K562 (cell line): ENCODE measurements around the gene CREB3L1. TPM values are rescaled to one million over a fixed set of nuclear protein-coding genes. Genes with fewer than 3 reads are reported as not detected.

ENCODE experiments used
- BHLHE40 ChIP-seq: IDR thresholded peaks from 2 replicates; pipeline ENCODE4 v1.6.1; 2011; ENCODE audit warnings: low read length, improper control_type of control experiment
- COPS2 ChIP-seq: fragments of 450-650 bp; conservative IDR thresholded peaks from 2 replicates; pipeline ENCODE4 v1.6.1; 2016; ENCODE audit warnings: mild to moderate bottlenecking, moderate library complexity
- CREB1 ChIP-seq, 2 experiments: sonication (generic) in 1 of 2; formaldehyde crosslinking in 1 of 2; IDR thresholded peaks; 2 replicates each; pipeline versions ENCODE4 v1.6.1 to v1.8.0; 2012 to 2022; ENCODE audit warnings: inconsistent platforms in 1 of 2, mild to moderate bottlenecking in 1 of 2, missing genetic modification reagents in 1 of 2, moderate library complexity in 1 of 2
- HOXB6 ChIP-seq: fragments of 250-450 bp; sonication (Bioruptor Pico); IDR thresholded peaks from 2 replicates; pipeline ENCODE4 v1.5.1; 2022; ENCODE audit warnings: mild to moderate bottlenecking, borderline replicate concordance
- MEF2D ChIP-seq: conservative IDR thresholded peaks from 2 replicates; pipeline ENCODE4 v1.6.1; 2016; ENCODE audit warnings: low read depth, missing genetic modification characterization, missing compliant biosample characterization
- NRF1 ChIP-seq, 2 experiments: fragments of 450-650 bp; IDR thresholded peaks in 1 of 2; conservative IDR thresholded peaks in 1 of 2; 2 replicates each; pipeline ENCODE4 v1.6.1; 2014; ENCODE audit warnings: mild to moderate bottlenecking in 2 of 2
- PRMT5 ChIP-seq: sonication (generic); formaldehyde crosslinking; IDR thresholded peaks from 2 replicates; pipeline ENCODE4 v1.5.0; 2020; ENCODE audit warnings: missing genetic modification reagents
- RNF2 ChIP-seq: sonication (generic); IDR thresholded peaks from 2 replicates; pipeline ENCODE4 v1.6.1; 2016
- SRSF1 ChIP-seq: fragments of 200-400 bp; formaldehyde crosslinking; IDR thresholded peaks from 2 replicates; pipeline ENCODE4 v1.6.1; 2017; ENCODE audit warnings: mild to moderate bottlenecking, low read depth, low read length, moderate library complexity
- YBX1 ChIP-seq: fragments of 450-650 bp; IDR thresholded peaks from 2 replicates; pipeline ENCODE4 v1.7.1; 2016; ENCODE audit warnings: mild to moderate bottlenecking
- ZNF143 ChIP-seq: sonication (generic); formaldehyde crosslinking; IDR thresholded peaks from 2 replicates; pipeline ENCODE4 v1.9.0; 2022; ENCODE audit warnings: mild to moderate bottlenecking, missing genetic modification reagents
- ZNF316 ChIP-seq: fragments of 450-650 bp; IDR thresholded peaks from 2 replicates; pipeline ENCODE4 v1.6.1; 2016
- ZNF79 ChIP-seq: fragments of 250-450 bp; sonication (Bioruptor Pico); IDR thresholded peaks from 2 replicates; pipeline ENCODE4 v1.4.0; 2020; ENCODE audit warnings: low read depth, mild to moderate bottlenecking, moderate library complexity
- ZSCAN29 ChIP-seq: fragments of 450-650 bp; IDR thresholded peaks from 2 replicates; pipeline ENCODE4 v1.6.1; 2017
- polyA plus RNA-seq, 8 experiments: library from polyadenylated mRNA; depleted of rRNA in 4 of 8; stranded (reverse) in 5 of 8; unstranded in 3 of 8; fragments of >200 nt; fragmentation: Nextera tagmentation in 2 of 8; fragmentation: Illumina TruSeq in 1 of 8; extraction: Ambion mirVana in 2 of 8; extraction: Trizol in 1 of 8; gene quantifications; 2 replicates each; pipeline versions ENCODE4 v1.2.1 to v1.2.3, GENCODE V29; 2011 to 2014; ENCODE audit warnings: inconsistent platforms in 1 of 8, missing spikeins in 1 of 8
- total RNA-seq, 7 experiments: library from RNA; depleted of rRNA in 6 of 7; stranded (reverse); fragments of >200 nt in 6 of 7; fragmentation: Illumina TruSeq in 2 of 7; extraction: Trizol in 2 of 7; gene quantifications; 2 replicates each; pipeline versions ENCODE4 v1.2.1 to v1.2.3, GENCODE V29; 2011 to 2021; ENCODE audit warnings: low replicate concordance in 1 of 7
- TF ChIP-seq, protein P1 (sequence below), 2 experiments: fragments of 450-650 bp in 1 of 2; sonication (generic) in 1 of 2; formaldehyde crosslinking in 1 of 2; IDR thresholded peaks; 2 replicates each; pipeline versions ENCODE4 v1.7.1 to v1.9.0; 2016 to 2022; ENCODE audit warnings: inconsistent platforms in 1 of 2, mild to moderate bottlenecking in 1 of 2, missing genetic modification reagents in 1 of 2
- TF ChIP-seq, protein P2 (sequence below): sonication (generic); formaldehyde crosslinking; IDR thresholded peaks from 2 replicates; pipeline ENCODE4 v1.8.0; 2022; ENCODE audit warnings: missing genetic modification reagents, mild to moderate bottlenecking, borderline replicate concordance

Gene CREB3L1
- total and polyA plus RNA-seq, 9 of the 15 experiments (the other 6 are each of a cell fraction or from before 2014, with no cell fraction given): 1.2 to 27.6 (median 3.7) TPM

DNA sequence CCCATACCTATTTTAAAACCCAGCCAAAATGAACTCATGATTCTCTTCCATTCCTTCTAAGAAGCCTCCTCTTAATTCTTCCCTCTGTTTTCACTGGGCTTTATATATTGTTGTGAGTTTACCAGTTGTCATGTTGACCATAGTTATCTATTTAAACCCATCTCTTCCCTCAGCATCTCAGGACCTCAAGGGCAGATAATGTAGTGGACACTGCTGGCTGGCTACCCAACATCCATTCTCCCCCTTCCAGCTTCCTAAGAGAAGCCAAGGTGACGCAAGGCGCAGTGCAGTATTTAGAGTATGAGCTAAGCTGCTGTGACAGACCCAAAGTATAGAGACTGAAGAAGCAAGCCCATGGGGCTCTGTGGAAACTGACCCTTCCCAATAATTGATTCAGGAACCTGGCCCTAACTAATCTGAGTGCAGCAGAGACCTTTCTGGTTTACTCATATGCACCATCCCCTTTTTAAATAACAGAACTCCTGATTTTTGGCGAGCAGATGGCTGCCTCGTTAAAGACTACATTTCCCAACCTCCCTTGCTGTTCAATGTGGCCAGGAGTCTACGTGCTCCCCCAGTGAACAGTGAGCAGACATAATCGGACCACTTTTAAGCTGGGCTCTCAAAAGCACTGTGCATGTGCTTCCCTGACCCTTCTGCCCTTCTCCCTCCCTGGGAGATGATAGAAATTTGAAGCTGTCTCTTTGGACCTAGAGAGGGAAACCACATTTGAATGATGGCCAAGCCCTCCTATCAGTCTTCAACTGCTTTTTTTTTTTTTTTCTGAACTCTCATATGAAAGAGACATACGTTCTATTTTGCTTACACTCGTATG is 28.1 kb upstream of the CREB3L1 start (continued):
- TF ChIP-seq, protein P1, sequence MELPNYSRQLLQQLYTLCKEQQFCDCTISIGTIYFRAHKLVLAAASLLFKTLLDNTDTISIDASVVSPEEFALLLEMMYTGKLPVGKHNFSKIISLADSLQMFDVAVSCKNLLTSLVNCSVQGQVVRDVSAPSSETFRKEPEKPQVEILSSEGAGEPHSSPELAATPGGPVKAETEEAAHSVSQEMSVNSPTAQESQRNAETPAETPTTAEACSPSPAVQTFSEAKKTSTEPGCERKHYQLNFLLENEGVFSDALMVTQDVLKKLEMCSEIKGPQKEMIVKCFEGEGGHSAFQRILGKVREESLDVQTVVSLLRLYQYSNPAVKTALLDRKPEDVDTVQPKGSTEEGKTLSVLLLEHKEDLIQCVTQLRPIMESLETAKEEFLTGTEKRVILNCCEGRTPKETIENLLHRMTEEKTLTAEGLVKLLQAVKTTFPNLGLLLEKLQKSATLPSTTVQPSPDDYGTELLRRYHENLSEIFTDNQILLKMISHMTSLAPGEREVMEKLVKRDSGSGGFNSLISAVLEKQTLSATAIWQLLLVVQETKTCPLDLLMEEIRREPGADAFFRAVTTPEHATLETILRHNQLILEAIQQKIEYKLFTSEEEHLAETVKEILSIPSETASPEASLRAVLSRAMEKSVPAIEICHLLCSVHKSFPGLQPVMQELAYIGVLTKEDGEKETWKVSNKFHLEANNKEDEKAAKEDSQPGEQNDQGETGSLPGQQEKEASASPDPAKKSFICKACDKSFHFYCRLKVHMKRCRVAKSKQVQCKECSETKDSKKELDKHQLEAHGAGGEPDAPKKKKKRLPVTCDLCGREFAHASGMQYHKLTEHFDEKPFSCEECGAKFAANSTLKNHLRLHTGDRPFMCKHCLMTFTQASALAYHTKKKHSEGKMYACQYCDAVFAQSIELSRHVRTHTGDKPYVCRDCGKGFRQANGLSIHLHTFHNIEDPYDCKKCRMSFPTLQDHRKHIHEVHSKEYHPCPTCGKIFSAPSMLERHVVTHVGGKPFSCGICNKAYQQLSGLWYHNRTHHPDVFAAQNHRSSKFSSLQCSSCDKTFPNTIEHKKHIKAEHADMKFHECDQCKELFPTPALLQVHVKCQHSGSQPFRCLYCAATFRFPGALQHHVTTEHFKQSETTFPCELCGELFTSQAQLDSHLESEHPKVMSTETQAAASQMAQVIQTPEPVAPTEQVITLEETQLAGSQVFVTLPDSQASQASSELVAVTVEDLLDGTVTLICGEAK (IDR thresholded peaks at IDR 0.05): peak; percentile 62
- TF ChIP-seq, protein P1 (CRISPR knock-in tag; IDR thresholded peaks at IDR 0.05): no peak
- TF ChIP-seq MEF2D (tag) (0 out of 2 replicates have a peak, but pooled peaks have one; percentile 33), ZSCAN29 (no peak), RNF2 (peak; percentile 77), ZNF316 (no peak), NRF1 (conservative IDR thresholded peaks at IDR 0.05 in 1 of 2, IDR thresholded peaks at IDR 0.05 in 1 of 2) (no peak), PRMT5 (CRISPR knock-in tag) (no peak), COPS2 (no peak), ZNF143 (CRISPR knock-in tag) (peak; percentile 84), HOXB6 (CRISPR knock-in tag) (no peak), BHLHE40 (peak; percentile 16; the same call in 1 of the 2 replicates), CREB1 (IDR thresholded peaks at IDR 0.05) (peak; percentile 7; the same call in 1 of the 2 replicates), CREB1 (CRISPR knock-in tag; IDR thresholded peaks at IDR 0.05) (no peak), ZNF79 (CRISPR knock-in tag) (no peak), YBX1 (no peak), SRSF1 (no peak)
- TF ChIP-seq, protein P2, sequence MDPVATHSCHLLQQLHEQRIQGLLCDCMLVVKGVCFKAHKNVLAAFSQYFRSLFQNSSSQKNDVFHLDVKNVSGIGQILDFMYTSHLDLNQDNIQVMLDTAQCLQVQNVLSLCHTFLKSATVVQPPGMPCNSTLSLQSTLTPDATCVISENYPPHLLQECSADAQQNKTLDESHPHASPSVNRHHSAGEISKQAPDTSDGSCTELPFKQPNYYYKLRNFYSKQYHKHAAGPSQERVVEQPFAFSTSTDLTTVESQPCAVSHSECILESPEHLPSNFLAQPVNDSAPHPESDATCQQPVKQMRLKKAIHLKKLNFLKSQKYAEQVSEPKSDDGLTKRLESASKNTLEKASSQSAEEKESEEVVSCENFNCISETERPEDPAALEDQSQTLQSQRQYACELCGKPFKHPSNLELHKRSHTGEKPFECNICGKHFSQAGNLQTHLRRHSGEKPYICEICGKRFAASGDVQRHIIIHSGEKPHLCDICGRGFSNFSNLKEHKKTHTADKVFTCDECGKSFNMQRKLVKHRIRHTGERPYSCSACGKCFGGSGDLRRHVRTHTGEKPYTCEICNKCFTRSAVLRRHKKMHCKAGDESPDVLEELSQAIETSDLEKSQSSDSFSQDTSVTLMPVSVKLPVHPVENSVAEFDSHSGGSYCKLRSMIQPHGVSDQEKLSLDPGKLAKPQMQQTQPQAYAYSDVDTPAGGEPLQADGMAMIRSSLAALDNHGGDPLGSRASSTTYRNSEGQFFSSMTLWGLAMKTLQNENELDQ: no peak
